Thoracic aorta (tissue), 2 donors: ENCODE results near the gene RGS14. TPM values are rescaled to one million over a fixed set of nuclear protein-coding genes. Genes with fewer than 3 reads are reported as not detected.
A peak's percentile ranks its signal among the peaks of the same experiment; 100 is the strongest.

Experiments used
- ATAC-seq: fragments of 150-250 bp; one replicate; pipeline ENCODE4 v1.8.0; 2017; ENCODE audit warnings: low read depth; ENCODE audit not compliant: insufficient number of reproducible peaks, low FRiP score
- DNase-seq: peaks from one replicate; pipeline ENCODE4 v3.0.0-alpha.2; 2020; ENCODE audit warnings: low spot score
- H3K27ac ChIP-seq, 2 donors: fragments of 200-600 bp; sonication (generic); 1 replicate in 1 of 2; 2 replicates in 1 of 2; pipeline ENCODE4 v1.5.1; 2016; ENCODE audit warnings: mild to moderate bottlenecking in 2 of 2, moderate library complexity in 2 of 2
- H3K27me3 ChIP-seq: fragments of 200-600 bp; sonication (generic); replicated peaks from 2 replicates; pipeline ENCODE4 v1.6.0; 2016; ENCODE audit warnings: mild to moderate bottlenecking; ENCODE audit not compliant: insufficient read depth
- H3K36me3 ChIP-seq: fragments of 200-600 bp; sonication (generic); one replicate; pipeline ENCODE4 v1.5.1; 2016
- H3K4me1 ChIP-seq, 2 donors: fragments of 200-600 bp; sonication (generic); 1 replicate in 1 of 2; 2 replicates in 1 of 2; pipeline versions ENCODE4 v1.5.1 to v1.6.0; 2016; ENCODE audit warnings: low read depth in 2 of 2, mild to moderate bottlenecking in 1 of 2; ENCODE audit not compliant: control insufficient read depth in 1 of 2
- H3K4me3 ChIP-seq: fragments of 200-600 bp; sonication (generic); 2 replicates; pipeline ENCODE4 v1.5.1; 2016; ENCODE audit warnings: mild to moderate bottlenecking
- H3K9me3 ChIP-seq: fragments of 200-600 bp; sonication (generic); 2 replicates; pipeline ENCODE4 v1.5.1; 2016
- total RNA-seq, 2 donors: library from RNA; depleted of rRNA; stranded (reverse); fragments of >200 nt; gene quantifications; one replicate each; pipeline versions ENCODE4 v1.1.0 to v1.2.3, GENCODE V29; 2016
- TF ChIP-seq, protein P1 (sequence below): fragments of 200-600 bp; sonication (generic); IDR thresholded peaks from one replicate; pipeline ENCODE4 v1.5.1; 2019; ENCODE audit warnings: antibody characterized with exemption

Gene RGS14
- total RNA-seq, 2 donors from 2014 or later, result 4.9 to 12.6 TPM

DNA sequence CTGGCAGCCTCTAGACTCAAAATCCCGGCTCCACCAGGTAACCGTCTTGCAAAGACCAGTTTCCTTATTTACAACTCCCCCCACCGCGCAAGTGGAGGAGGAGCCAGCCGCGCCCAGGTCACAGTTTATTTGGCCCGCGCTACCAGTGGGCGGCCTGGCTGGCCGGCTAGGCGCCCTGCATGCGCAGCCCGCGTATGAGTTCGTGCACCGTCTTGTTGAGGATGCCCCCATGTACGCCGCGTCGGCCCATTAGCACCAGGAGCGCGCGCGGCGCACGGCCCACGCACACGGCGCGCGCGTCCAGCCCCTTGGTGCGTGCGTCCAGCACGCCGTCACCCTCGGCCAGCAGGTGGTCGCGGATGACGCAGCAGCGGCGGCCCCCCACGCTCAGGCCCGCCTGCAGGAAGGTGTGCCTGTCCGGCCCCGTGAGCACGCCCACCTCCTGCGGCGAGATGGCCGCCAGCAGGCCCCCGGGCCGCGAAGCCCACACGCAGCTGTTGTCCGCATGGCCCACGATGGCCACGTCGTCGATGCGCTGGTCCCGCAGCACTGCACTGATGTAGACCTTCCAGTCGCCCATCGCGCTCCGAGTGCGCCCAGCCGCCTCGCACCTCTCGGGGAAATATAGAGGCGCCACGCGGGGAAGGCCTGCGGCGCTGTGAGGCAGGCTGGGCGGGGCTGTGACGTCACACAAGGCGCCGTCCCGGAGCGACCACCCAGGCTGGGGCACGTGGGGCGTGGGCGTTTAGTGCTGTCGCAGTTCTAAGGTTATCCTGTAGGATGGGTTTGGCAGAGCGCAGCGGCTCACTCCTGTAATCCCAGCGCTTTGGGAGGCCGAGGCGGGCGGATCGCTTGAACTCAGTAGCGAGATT is 42.5 kb downstream of the RGS14 start, which contains the start of gene PFN3:
Gene PFN3 (minus strand): TSS at position 665 of the 872 bp plus-strand sequence. CDS start 85 bp downstream, at position 580.
- no peak for ATAC-seq
- Histone ChIP-seq H3K4me3 (no peak within 1 kb of the TSS), H3K4me1 (peaks cover 17 to 38% of the 10 kb centered on the region in 2 donors), H3K36me3 (no peaks in the 10 kb centered on the region), H3K27ac (no peak within 1 kb of the TSS), H3K27me3 (peaks cover 32% of the 10 kb centered on the region), H3K9me3 (no peaks in the 10 kb centered on the region)
- TF ChIP-seq, protein P1, sequence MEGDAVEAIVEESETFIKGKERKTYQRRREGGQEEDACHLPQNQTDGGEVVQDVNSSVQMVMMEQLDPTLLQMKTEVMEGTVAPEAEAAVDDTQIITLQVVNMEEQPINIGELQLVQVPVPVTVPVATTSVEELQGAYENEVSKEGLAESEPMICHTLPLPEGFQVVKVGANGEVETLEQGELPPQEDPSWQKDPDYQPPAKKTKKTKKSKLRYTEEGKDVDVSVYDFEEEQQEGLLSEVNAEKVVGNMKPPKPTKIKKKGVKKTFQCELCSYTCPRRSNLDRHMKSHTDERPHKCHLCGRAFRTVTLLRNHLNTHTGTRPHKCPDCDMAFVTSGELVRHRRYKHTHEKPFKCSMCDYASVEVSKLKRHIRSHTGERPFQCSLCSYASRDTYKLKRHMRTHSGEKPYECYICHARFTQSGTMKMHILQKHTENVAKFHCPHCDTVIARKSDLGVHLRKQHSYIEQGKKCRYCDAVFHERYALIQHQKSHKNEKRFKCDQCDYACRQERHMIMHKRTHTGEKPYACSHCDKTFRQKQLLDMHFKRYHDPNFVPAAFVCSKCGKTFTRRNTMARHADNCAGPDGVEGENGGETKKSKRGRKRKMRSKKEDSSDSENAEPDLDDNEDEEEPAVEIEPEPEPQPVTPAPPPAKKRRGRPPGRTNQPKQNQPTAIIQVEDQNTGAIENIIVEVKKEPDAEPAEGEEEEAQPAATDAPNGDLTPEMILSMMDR, result no peak
- no peak for DNase-seq

DNA sequence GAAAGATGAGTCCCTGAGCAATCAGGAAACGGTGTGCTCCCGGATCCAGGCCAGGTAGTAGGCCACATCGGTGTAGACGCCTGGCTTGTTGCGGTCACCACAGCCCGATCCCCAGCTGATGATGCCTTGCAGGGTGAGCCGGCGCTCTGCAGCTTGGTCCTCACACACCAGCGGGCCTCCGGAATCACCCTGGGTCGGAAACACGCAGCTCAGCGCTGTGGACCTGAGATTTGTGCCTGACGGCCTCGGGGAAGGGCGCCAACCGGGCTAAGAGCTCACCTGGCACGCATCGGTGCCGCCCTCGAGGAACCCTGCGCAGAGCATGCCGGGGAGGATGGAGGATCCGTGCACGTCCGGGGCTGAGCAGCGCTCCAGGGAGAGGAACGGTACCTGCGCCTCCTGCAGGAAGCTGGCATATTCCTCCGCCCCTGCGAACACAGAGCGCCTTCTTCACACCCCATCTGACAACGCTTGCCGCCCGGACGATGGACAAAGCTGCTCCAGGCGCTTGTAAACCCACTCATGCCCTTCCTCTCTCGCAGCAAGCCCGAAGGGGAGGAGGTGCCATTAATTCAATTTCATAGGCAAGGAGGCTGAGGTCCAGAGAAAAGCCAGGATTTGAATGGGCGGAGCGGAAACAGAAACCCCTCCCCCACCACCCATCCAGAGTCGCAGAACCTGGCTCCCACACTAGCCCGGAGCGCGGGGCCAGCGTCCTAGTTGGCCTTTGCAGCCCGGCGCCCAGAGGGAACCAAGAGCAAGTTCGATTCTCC is 44.7 kb downstream of the RGS14 start:
- TF ChIP-seq, protein P1, result peak; percentile 16
- Histone ChIP-seq H3K4me1 (peaks cover 17 to 38% of the 10 kb centered on the region in 2 donors), H3K9me3 (no peaks in the 10 kb centered on the region), H3K27me3 (peaks cover 32% of the 10 kb centered on the region), H3K36me3 (no peaks in the 10 kb centered on the region), H3K27ac (no peak overlapping the region), H3K4me3 (peak overlapping the region; percentile 81)
- DNase-seq (no peak), ATAC-seq (no peak)

DNA sequence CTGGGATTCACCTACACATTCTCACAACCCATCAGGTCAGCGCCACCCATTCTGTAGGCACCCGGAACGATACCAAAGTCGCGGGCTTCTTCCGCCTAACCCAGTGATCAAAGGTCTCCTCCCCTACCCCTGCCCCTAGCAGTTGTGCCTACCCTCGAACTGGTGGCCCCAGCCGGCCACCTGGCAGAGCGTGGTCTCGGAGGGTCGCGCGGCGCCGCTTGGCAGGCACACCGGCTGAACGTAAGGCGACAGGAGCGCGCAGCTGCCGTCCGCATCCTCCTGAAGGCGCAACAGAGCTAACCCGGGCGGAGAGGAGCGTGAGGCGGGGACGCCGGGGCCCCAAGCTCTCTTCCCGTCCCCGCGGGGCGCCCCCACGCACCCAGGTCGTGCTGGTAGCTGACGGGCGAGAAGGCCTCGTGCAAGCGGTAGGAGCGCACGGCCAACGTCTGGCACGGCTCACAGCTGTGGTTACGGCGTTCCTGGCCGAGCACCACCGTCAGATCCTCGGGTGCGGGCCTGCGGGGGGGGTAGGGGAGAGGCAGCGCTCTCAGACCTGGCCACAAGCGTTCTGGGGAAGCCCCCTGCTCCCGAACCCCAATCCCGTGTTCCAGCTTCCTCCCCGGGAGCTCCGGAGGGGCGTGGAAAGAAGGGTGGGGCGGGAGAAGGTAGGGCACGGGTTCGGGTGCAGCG is 45.5 kb downstream of the RGS14 start:
- Histone ChIP-seq H3K27ac (peak overlapping the region in 1 of 2 donors; percentile 4), H3K36me3 (no peaks in the 10 kb centered on the region), H3K4me3 (peak overlapping the region; percentile 81), H3K27me3 (peaks cover 32% of the 10 kb centered on the region), H3K9me3 (no peaks in the 10 kb centered on the region), H3K4me1 (peaks cover 17 to 38% of the 10 kb centered on the region in 2 donors)
- DNase-seq (no peak), ATAC-seq (no peak)
- TF ChIP-seq, protein P1, result no peak

DNA sequence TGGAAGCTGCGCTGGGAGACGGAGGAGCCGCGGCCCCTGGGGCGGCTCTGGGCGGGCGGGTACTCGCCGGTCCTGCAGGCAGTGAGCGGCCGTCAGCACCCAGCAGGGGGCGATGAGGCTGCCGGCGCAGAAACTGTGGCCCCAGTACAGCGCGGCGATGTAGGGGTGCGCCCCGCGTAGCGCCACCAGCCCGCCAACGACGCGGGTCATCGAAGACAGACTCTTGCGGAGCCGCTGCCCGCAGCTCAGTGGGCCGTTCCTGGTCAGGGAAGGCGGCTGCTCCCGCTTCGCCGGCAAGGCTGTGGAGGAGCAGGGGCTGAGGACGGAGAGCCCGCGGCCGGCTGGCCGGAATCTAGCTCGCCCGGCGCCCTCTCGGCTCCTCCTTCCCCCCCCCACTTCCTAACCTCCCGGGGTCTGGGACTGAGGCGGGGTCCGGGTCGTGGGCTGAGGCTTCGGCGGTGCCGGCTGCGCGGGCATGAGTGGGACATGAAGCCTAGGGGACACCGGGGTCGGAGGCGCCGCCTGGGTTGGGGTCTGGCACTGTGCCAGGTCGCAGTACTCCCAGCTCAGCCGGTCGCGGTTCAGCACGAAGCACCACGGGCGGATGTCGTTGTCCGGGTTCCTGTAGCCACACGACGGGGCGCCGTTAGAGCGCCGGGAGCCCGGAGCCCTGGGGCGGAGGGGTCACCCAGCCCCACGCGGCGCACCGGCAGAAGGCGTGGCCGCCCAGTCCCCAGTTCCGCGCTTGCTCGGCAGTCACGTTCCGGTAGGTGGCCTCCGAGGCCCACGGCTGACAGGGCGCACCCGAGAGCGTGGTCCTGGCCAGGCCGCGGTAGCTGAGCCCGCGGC is 46.3 kb downstream of the RGS14 start:
- no peaks in the 10 kb centered on the region for H3K36me3 ChIP-seq
- peaks cover 17 to 38% of the 10 kb centered on the region in 2 donors for H3K4me1 ChIP-seq
- TF ChIP-seq, protein P1, result peak; percentile 67
- H3K27ac ChIP-seq, result peak overlapping the region in 1 of 2 donors; percentile 4
- peak overlapping the region; percentile 81 for H3K4me3 ChIP-seq
- no peaks in the 10 kb centered on the region for H3K9me3 ChIP-seq
- DNase-seq (peak; percentile 52), ATAC-seq (peak; percentile 53)
- peaks cover 32% of the 10 kb centered on the region for H3K27me3 ChIP-seq
